ENCODE data around the gene SPATA4. TPM values are rescaled to one million over a fixed set of nuclear protein-coding genes. Genes with fewer than 3 reads are reported as not detected.

SPATA4 gene
- total RNA-seq, 3 donors from 2014 or later: 0.66 to 1.3 TPM; not detected in 1

DNA sequence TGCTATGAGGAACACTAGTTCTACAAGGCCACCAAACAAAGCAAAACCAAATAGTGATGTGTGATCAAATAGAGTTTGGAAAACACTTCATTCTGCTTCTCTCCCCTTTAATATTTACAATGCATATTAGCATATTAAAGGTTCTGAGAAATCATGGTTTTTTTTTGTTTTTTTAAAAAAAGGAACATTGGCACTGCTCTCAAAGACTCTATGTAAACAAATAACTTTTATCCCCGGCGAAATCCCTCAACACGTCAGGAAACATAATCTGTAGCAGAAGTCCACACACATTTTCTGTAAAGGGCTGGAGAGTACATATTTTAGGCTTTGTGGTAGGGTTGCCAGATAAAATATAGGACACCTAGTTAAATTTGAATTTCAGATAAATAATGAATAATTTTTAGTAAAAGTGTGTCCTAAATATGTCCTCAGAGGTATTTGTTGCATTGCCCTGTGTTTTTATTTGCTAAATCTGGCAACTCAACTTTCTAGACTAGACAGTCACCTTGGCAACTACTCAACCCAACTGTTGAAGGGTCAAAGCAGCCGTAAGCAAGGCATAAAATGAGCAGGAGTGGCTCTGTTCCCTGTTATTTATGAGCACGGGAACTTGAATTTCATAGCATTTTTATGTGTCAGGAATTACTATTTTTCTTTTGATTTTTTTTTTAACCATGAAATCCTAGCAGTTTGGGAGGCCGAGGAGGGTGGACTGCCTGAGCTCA, 8.6 kb downstream of the SPATA4 start:
- H3K4me3 ChIP-seq: no peak overlapping the region
- H3K9me3 ChIP-seq: no peaks in the 10 kb centered on the region
- no peaks in the 10 kb centered on the region for H3K27me3 ChIP-seq
- TF ChIP-seq POLR2AphosphoS5 (IDR thresholded peaks at IDR 0.05) (no peak), CTCF (IDR thresholded peaks at IDR 0.05) (no peak), POLR2A (IDR thresholded peaks at IDR 0.05) (no peak)
- intact Hi-C loops (cut with DNase I; ENCODE audit: low total_unique reads): no loop called here
- H3K4me1 ChIP-seq: no peaks in the 10 kb centered on the region
- H3K36me3 ChIP-seq: no peaks in the 10 kb centered on the region
- no peak overlapping the region for H3K27ac ChIP-seq
- no peak for DNase-seq (ENCODE audit: low spot score in 2 of 2)

GRCh38 chr4:176186067-176186466, 9.3 kb downstream of the SPATA4 start:
- Histone ChIP-seq H3K27me3 (no peaks in the 10 kb centered on the region), H3K4me3 (no peak overlapping the region), H3K9me3 (no peaks in the 10 kb centered on the region), H3K4me1 (no peaks in the 10 kb centered on the region), H3K36me3 (no peaks in the 10 kb centered on the region), H3K27ac (no peak overlapping the region)
- intact Hi-C loops (cut with DNase I; ENCODE audit: low total_unique reads): no loop called here
- no peak for DNase-seq (ENCODE audit: low spot score in 2 of 2)
- no peak for TF ChIP-seq CTCF (IDR thresholded peaks at IDR 0.05)
- TF ChIP-seq POLR2AphosphoS5 (IDR thresholded peaks at IDR 0.05): no peak
- TF ChIP-seq POLR2A (IDR thresholded peaks at IDR 0.05): no peak

- H3K9me3 ChIP-seq: no peaks in the 10 kb centered on the region
- intact Hi-C loops (cut with DNase I; ENCODE audit: low total_unique reads): no loop called here
- no peak overlapping the region for H3K27ac ChIP-seq
- no peak overlapping the region for H3K4me3 ChIP-seq
- no peak for DNase-seq (ENCODE audit: low spot score in 2 of 2)
- no peaks in the 10 kb centered on the region for H3K36me3 ChIP-seq
- no peaks in the 10 kb centered on the region for H3K27me3 ChIP-seq
- no peaks in the 10 kb centered on the region for H3K4me1 ChIP-seq
- TF ChIP-seq CTCF (IDR thresholded peaks at IDR 0.05) (no peak), POLR2AphosphoS5 (IDR thresholded peaks at IDR 0.05) (no peak), POLR2A (IDR thresholded peaks at IDR 0.05) (no peak)
Observed at GRCh38 chr4:176185051-176185450, 10.3 kb downstream of the SPATA4 start.

DNA sequence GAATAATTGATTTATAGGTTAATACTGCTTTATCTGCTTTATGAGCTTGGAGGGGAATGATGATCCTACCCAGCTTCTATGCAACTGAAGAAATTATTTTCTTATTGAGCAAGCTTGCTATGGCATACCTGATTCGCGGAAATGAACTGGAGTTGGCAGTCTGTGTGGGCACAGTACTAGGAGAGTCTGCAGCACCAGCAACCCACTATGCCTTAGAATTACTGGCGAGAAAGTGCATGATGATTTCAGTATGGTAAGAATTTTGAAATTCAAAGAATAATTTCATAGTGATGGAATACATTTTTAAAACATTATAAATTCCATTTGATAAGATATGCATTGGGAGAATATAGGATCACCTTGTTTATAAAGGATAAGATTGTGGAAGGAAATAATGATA, 32.3 kb downstream of the SPATA4 start:
- Histone ChIP-seq H3K4me3 (no peak overlapping the region), H3K27ac (no peak overlapping the region), H3K9me3 (no peaks in the 10 kb centered on the region), H3K36me3 (peaks cover 3% of the 10 kb centered on the region), H3K27me3 (no peaks in the 10 kb centered on the region), H3K4me1 (no peaks in the 10 kb centered on the region)
- no peak for DNase-seq (ENCODE audit: low spot score in 2 of 2)
- no peak for TF ChIP-seq CTCF (IDR thresholded peaks at IDR 0.05)
- no peak for TF ChIP-seq POLR2A (IDR thresholded peaks at IDR 0.05)
- TF ChIP-seq POLR2AphosphoS5 (IDR thresholded peaks at IDR 0.05): no peak
- intact Hi-C loops (cut with DNase I; ENCODE audit: low total_unique reads): no loop called here

DNA sequence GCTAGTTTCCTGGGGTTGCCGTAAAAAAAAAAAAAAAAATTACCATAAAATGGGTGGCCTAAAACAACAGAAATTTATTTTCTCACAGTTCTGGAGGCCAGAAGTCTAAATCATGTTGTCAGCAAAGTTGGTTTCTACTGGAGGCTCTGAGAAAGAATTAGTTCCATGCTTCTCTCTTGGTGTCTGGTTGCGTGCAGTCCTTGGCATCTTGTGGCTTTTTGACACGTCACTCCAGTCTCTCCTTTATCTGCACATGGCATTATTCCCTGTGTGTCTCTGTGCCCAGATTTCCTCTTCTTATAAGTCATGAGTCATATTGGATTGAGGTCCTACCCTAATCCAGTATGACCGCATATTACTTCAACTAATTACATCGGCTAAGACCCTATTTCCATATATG, 38.7 kb downstream of the SPATA4 start:
- no peaks in the 10 kb centered on the region for H3K9me3 ChIP-seq
- DNase-seq (ENCODE audit: low spot score in 2 of 2): no peak
- intact Hi-C loops (cut with DNase I; ENCODE audit: low total_unique reads): no loop called here
- H3K36me3 ChIP-seq: no peaks in the 10 kb centered on the region
- H3K4me3 ChIP-seq: no peak overlapping the region
- no peaks in the 10 kb centered on the region for H3K4me1 ChIP-seq
- H3K27ac ChIP-seq: no peak overlapping the region
- TF ChIP-seq POLR2AphosphoS5 (IDR thresholded peaks at IDR 0.05) (no peak), CTCF (IDR thresholded peaks at IDR 0.05) (no peak), POLR2A (IDR thresholded peaks at IDR 0.05) (no peak)
- no peaks in the 10 kb centered on the region for H3K27me3 ChIP-seq
